ENCODE results near the gene AGTR1. TPM values are rescaled to one million over a fixed set of nuclear protein-coding genes. Genes with fewer than 3 reads are reported as not detected.

AGTR1 gene
- total and polyA plus RNA-seq, 2 experiments from 2014 or later = 6.1 to 8.0 TPM

GRCh38 chr3:148727231-148727630 is 29.5 kb downstream of the AGTR1 start:
- Histone ChIP-seq H2AFZ (no peak overlapping the region), H3K27ac (no peak overlapping the region), H3K9me2 (replicated peaks; ENCODE audit: insufficient read depth) (no peaks in the 10 kb centered on the region), H3K4me3 (no peak overlapping the region), H3K4me1 (ENCODE audit: insufficient read depth) (no peaks in the 10 kb centered on the region), H4K20me1 (ENCODE audit: insufficient read depth, poor library complexity, severe bottlenecking) (no peaks in the 10 kb centered on the region), H3K9me3 (ENCODE audit: low read depth) (no peaks in the 10 kb centered on the region), H3K27me3 (peaks cover 2% of the 10 kb centered on the region), H3K36me3 (replicated peaks; ENCODE audit: insufficient read depth, low read depth) (no peaks in the 10 kb centered on the region), H3K79me2 (no peaks in the 10 kb centered on the region), H3K4me2 (no peak overlapping the region)
- TF ChIP-seq EZH2 (IDR thresholded peaks at IDR 0.05; ENCODE audit: borderline replicate concordance) = no peak
- peak; percentile 51 for TF ChIP-seq CTCF (IDR thresholded peaks at IDR 0.05; ENCODE audit: poor library complexity)
- peak; percentile 57 for DNase-seq (ENCODE audit: low spot score)
- 44% methylated on average over 5 of the region's 5 CpGs for WGBS (ENCODE audit: low lambda C conversion rate, missing lambda C conversion rate)

GRCh38 chr3:148728753-148729152 is 31.1 kb downstream of the AGTR1 start:
- Histone ChIP-seq H3K27me3 (peaks cover 2% of the 10 kb centered on the region), H3K4me2 (no peak overlapping the region), H2AFZ (no peak overlapping the region), H4K20me1 (ENCODE audit: insufficient read depth, poor library complexity, severe bottlenecking) (no peaks in the 10 kb centered on the region), H3K36me3 (replicated peaks; ENCODE audit: insufficient read depth, low read depth) (no peaks in the 10 kb centered on the region), H3K4me3 (no peak overlapping the region), H3K9me2 (replicated peaks; ENCODE audit: insufficient read depth) (no peaks in the 10 kb centered on the region), H3K9me3 (ENCODE audit: low read depth) (no peaks in the 10 kb centered on the region), H3K4me1 (ENCODE audit: insufficient read depth) (no peaks in the 10 kb centered on the region), H3K79me2 (no peaks in the 10 kb centered on the region), H3K27ac (no peak overlapping the region)
- TF ChIP-seq EZH2phosphoT487 (IDR thresholded peaks at IDR 0.05; ENCODE audit: low read depth, severe bottlenecking, unreplicated experiment) (no peak), CTCF (IDR thresholded peaks at IDR 0.05; ENCODE audit: poor library complexity) (no peak), EZH2 (IDR thresholded peaks at IDR 0.05; ENCODE audit: borderline replicate concordance) (no peak)
- DNase-seq (ENCODE audit: low spot score) = no peak
- 84% methylated on average over 2 of the region's 2 CpGs for WGBS (ENCODE audit: low lambda C conversion rate, missing lambda C conversion rate)

GRCh38 chr3:148729476-148730055 is 31.9 kb downstream of the AGTR1 start:
- Histone ChIP-seq H3K4me1 (ENCODE audit: insufficient read depth) (no peaks in the 10 kb centered on the region), H3K9me3 (ENCODE audit: low read depth) (no peaks in the 10 kb centered on the region), H2AFZ (no peak overlapping the region), H3K27me3 (peaks cover 2% of the 10 kb centered on the region), H3K9me2 (replicated peaks; ENCODE audit: insufficient read depth) (no peaks in the 10 kb centered on the region), H3K27ac (no peak overlapping the region), H3K79me2 (no peaks in the 10 kb centered on the region), H4K20me1 (ENCODE audit: insufficient read depth, poor library complexity, severe bottlenecking) (no peaks in the 10 kb centered on the region), H3K36me3 (replicated peaks; ENCODE audit: insufficient read depth, low read depth) (no peaks in the 10 kb centered on the region), H3K4me3 (no peak overlapping the region), H3K4me2 (no peak overlapping the region)
- DNase-seq (ENCODE audit: low spot score) = no peak
- WGBS (ENCODE audit: low lambda C conversion rate, missing lambda C conversion rate) = 73% methylated on average over 5 of the region's 5 CpGs
- TF ChIP-seq EZH2 (IDR thresholded peaks at IDR 0.05; ENCODE audit: borderline replicate concordance) (no peak), CTCF (IDR thresholded peaks at IDR 0.05; ENCODE audit: poor library complexity) (no peak), EZH2phosphoT487 (IDR thresholded peaks at IDR 0.05; ENCODE audit: low read depth, severe bottlenecking, unreplicated experiment) (no peak)

GRCh38 chr3:148730676-148731075 is 33.0 kb downstream of the AGTR1 start:
- no peak overlapping the region for H3K4me2 ChIP-seq
- H3K79me2 ChIP-seq = no peaks in the 10 kb centered on the region
- H2AFZ ChIP-seq = no peak overlapping the region
- H3K36me3 ChIP-seq (replicated peaks; ENCODE audit: insufficient read depth, low read depth) = no peaks in the 10 kb centered on the region
- peaks cover 2% of the 10 kb centered on the region for H3K27me3 ChIP-seq
- H3K4me3 ChIP-seq = no peak overlapping the region
- H3K4me1 ChIP-seq (ENCODE audit: insufficient read depth) = no peaks in the 10 kb centered on the region
- no peaks in the 10 kb centered on the region for H3K9me2 ChIP-seq (replicated peaks; ENCODE audit: insufficient read depth)
- no peaks in the 10 kb centered on the region for H3K9me3 ChIP-seq (ENCODE audit: low read depth)
- 82% methylated on average over 3 of the region's 3 CpGs for WGBS (ENCODE audit: low lambda C conversion rate, missing lambda C conversion rate)
- no peak for TF ChIP-seq EZH2phosphoT487 (IDR thresholded peaks at IDR 0.05; ENCODE audit: low read depth, severe bottlenecking, unreplicated experiment)
- TF ChIP-seq CTCF (IDR thresholded peaks at IDR 0.05; ENCODE audit: poor library complexity) = no peak
- no peak for TF ChIP-seq EZH2 (IDR thresholded peaks at IDR 0.05; ENCODE audit: borderline replicate concordance)
- no peak for DNase-seq (ENCODE audit: low spot score)
- no peak overlapping the region for H3K27ac ChIP-seq
- no peaks in the 10 kb centered on the region for H4K20me1 ChIP-seq (ENCODE audit: insufficient read depth, poor library complexity, severe bottlenecking)
